Mucosa of descending colon (tissue), 3 donors: ENCODE data around the gene ITGA1. TPM values are rescaled to one million over a fixed set of nuclear protein-coding genes. Genes with fewer than 3 reads are reported as not detected.
A peak's percentile ranks its signal among the peaks of the same experiment; 100 is the strongest.

Experiments
- ATAC-seq: fragments of 200-7000 bp; cut with Tn5 transposase; one replicate; pipeline ENCODE4 v1.9.1; 2020; ENCODE audit warnings: mild to moderate bottlenecking, moderate library complexity
- DNase-seq, 3 donors: peaks; one replicate each; pipeline ENCODE4 v3.0.0-alpha.2; 2020
- H3K36me3 ChIP-seq: fragments of 200-600 bp; one replicate; pipeline ENCODE4 v1.8.0; 2021; ENCODE audit warnings: low read depth, mild to moderate bottlenecking
- H3K4me1 ChIP-seq: fragments of 200-600 bp; one replicate; pipeline ENCODE4 v1.8.0; 2021; ENCODE audit warnings: low read depth, mild to moderate bottlenecking
- H3K4me3 ChIP-seq: fragments of 200-600 bp; one replicate; pipeline ENCODE4 v1.8.0; 2021; ENCODE audit warnings: mild to moderate bottlenecking
- H3K9me3 ChIP-seq: fragments of 200-600 bp; one replicate; pipeline ENCODE4 v1.8.0; 2021; ENCODE audit warnings: mild to moderate bottlenecking
- intact Hi-C, 2 donors: fragments of 100-400 bp; cut with DNase I in 1 of 2; cut with micrococcal nuclease in 1 of 2; formaldehyde crosslinking; loops; one replicate each; pipeline versions ENCODE4 v1.11.0 to v1.11.1; 2022; cut with DNase I, micrococcal nuclease
- total RNA-seq, 3 donors: library from RNA; stranded (reverse); fragmentation: NEBNext Ultra II Directional in 2 of 3; extraction: Animal tissue kit (Norgen Biotek cat#: 25700) in 2 of 3; gene quantifications; one replicate each; pipeline versions ENCODE4 v1.2.1 to v1.2.4, GENCODE V29; 2021 to 2023
- TF ChIP-seq, protein P1 (sequence below): fragments of 200-600 bp; IDR thresholded peaks from one replicate; pipeline ENCODE4 v1.8.0; 2022; ENCODE audit warnings: antibody characterized with exemption, mild to moderate bottlenecking
- donor health status: DM: no; HTN: no; CAD: no; lungs with moderate emphysema.
- donor health status: DM: no; HTN: no; CAD: no.
- donor health status: DM: no; HTN: yes; CAD: no.

Gene ITGA1
- total RNA-seq, 3 donors from 2014 or later: 18.7 to 207 (median 42.0) TPM

DNA sequence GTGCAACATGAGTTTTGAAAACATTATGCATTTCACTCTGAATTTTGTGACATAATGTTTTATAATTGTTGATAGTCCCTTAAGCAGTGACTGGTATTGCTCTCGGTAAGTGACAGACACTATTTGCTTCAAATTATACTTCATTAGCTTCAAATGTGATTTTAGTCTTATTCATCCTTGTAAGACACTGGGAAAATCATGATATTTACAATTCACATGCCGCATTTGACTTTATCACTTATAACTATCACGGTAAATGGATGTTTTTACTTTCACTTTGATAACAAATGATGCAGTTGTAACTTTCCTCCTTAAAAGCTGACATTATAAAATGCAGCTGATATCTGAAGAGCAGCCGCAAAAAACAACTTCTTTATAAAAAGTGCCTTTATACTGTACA is 157.3 kb downstream of the ITGA1 start:
- no peak for ATAC-seq
- Histone ChIP-seq H3K9me3 (no peaks in the 10 kb centered on the region), H3K4me1 (no peaks in the 10 kb centered on the region), H3K4me3 (no peak overlapping the region), H3K36me3 (no peaks in the 10 kb centered on the region)
- no peak for DNase-seq
- TF ChIP-seq, protein P1, sequence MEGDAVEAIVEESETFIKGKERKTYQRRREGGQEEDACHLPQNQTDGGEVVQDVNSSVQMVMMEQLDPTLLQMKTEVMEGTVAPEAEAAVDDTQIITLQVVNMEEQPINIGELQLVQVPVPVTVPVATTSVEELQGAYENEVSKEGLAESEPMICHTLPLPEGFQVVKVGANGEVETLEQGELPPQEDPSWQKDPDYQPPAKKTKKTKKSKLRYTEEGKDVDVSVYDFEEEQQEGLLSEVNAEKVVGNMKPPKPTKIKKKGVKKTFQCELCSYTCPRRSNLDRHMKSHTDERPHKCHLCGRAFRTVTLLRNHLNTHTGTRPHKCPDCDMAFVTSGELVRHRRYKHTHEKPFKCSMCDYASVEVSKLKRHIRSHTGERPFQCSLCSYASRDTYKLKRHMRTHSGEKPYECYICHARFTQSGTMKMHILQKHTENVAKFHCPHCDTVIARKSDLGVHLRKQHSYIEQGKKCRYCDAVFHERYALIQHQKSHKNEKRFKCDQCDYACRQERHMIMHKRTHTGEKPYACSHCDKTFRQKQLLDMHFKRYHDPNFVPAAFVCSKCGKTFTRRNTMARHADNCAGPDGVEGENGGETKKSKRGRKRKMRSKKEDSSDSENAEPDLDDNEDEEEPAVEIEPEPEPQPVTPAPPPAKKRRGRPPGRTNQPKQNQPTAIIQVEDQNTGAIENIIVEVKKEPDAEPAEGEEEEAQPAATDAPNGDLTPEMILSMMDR: no peak
- intact Hi-C loops: no loop called here

DNA sequence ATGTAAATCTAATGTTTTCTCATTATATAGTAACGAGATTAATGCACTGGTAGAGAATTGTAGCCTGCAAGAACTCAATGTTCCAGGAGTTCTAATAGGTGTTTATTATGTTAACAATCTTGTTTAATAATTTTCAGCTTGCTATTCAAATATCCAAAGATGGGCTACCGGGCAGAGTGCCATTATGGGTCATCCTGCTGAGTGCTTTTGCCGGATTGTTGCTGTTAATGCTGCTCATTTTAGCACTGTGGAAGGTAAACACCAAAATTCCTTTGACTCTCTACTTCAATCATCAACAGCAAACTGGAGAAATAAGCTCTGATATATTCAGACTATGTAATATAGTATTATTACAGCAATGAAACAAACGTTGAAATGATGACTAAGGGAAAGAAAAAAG is 159.5 kb downstream of the ITGA1 start:
- TF ChIP-seq, protein P1: no peak
- ATAC-seq: no peak
- Histone ChIP-seq H3K9me3 (no peaks in the 10 kb centered on the region), H3K4me3 (no peak overlapping the region), H3K36me3 (no peaks in the 10 kb centered on the region), H3K4me1 (no peaks in the 10 kb centered on the region)
- DNase-seq: no peak
- intact Hi-C loops: no loop called here

DNA sequence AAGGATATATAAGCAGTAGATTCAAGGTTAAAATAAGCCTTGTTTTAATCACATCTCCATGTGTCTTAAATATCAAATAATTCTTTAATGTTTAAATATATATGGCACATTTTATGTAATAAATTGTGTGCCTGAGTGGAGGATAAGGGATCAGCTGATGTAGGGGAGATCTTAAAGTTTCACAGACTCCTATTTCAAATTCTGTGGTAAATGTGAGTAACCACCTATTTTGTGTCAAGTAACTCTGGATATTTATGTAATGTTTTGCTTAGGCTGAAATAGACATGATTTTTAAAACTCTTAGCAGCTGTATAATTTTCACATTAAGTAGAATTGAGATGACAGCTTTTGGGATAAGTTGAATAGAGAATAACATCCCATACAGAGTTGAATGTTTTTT is 160.1 kb downstream of the ITGA1 start:
- no peak for ATAC-seq
- TF ChIP-seq, protein P1: no peak
- H3K9me3 ChIP-seq: no peaks in the 10 kb centered on the region
- intact Hi-C loops: loop anchor here in 1 of 2 donors (1.0 kb wide), 1 partner anchor 148 kb away; no protein-coding TSS in a partner anchor
- no peak for DNase-seq
- H3K36me3 ChIP-seq: no peaks in the 10 kb centered on the region
- no peak overlapping the region for H3K4me3 ChIP-seq
- H3K4me1 ChIP-seq: no peaks in the 10 kb centered on the region

DNA sequence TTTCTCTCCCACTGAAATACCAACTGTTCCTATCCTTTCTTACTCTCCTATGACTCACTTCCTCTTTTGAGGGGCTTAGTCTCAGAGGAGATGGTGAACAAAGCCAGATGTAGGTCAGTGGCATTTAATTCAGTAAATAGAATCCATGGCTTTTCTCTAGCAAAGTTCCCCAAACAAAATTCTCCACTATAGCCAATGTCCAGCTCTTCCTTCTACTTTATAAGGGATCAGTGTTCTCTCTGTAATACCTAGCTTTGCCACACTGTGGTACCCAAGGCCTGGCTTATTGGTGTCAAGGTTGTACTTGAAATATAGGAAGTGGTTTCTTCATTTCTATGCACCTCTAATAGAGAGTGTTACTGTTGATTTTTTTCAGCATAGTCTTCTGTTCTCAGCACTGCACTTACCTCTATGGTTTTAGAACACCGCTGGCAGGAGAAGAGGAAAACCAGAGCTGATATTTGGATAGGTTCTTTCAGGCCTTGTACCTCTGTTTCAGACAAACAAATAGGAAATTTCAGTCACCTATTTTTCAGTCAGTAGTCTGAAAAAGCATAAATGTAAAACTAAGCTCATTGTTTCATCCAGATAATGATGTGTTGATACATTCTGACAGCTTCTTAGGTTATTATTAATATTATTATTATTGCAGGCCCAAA is 160.8 kb downstream of the ITGA1 start:
- DNase-seq (peak in 1 of 3 donors; percentile 86), ATAC-seq (peak; percentile 99)
- Histone ChIP-seq H3K9me3 (no peaks in the 10 kb centered on the region), H3K36me3 (no peaks in the 10 kb centered on the region), H3K4me1 (no peaks in the 10 kb centered on the region), H3K4me3 (no peak overlapping the region)
- TF ChIP-seq, protein P1: peak; percentile 61
- intact Hi-C loops: loop anchor here in 1 of 2 donors (1.0 kb wide), 1 partner anchor 148 kb away; no protein-coding TSS in a partner anchor

DNA sequence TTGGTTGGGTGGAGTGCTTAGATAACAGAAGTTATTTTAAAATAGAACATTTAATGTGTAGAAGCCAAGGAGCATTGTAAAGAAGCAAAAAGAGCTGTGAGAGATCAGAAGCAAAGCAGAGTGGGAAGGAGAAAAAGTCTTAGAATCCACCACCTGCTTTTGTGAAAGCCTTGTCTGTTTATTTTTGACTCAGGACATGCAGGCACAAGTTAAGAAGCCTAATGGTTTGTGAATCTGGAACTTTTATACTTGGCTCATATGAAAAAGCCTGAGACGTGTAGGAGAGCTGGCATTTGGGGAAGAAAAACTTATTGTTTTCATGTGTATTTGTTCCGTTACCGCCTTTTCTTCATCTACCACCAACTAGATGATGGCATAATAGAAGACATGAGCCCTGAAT is 163.0 kb downstream of the ITGA1 start:
- DNase-seq: no peak
- ATAC-seq: no peak

More for the DNA sequence above, 163.0 kb downstream of the ITGA1 start:
- Histone ChIP-seq H3K9me3 (no peaks in the 10 kb centered on the region), H3K4me1 (no peaks in the 10 kb centered on the region), H3K4me3 (no peak overlapping the region), H3K36me3 (no peaks in the 10 kb centered on the region)
- intact Hi-C loops: loop anchor here in 1 of 2 donors (5.0 kb wide), 1 partner anchor 147 kb away; no protein-coding TSS in a partner anchor
- TF ChIP-seq, protein P1: no peak
